Fibroblast of skin of left quadriceps (primary cell): ENCODE measurements around the gene MTMR11.
"Not testable (repeated sequence)": the region's sequence is repeated elsewhere in the genome, so short reads cannot be mapped to it uniquely, and the experiment has no call there.

ENCODE experiments used
- DNase-seq, 2 experiments: peaks; one replicate each; pipeline ENCODE4 v3.0.0-alpha.2; 2013; ENCODE audit warnings: low read depth in 2 of 2

MTMR11 gene

DNA sequence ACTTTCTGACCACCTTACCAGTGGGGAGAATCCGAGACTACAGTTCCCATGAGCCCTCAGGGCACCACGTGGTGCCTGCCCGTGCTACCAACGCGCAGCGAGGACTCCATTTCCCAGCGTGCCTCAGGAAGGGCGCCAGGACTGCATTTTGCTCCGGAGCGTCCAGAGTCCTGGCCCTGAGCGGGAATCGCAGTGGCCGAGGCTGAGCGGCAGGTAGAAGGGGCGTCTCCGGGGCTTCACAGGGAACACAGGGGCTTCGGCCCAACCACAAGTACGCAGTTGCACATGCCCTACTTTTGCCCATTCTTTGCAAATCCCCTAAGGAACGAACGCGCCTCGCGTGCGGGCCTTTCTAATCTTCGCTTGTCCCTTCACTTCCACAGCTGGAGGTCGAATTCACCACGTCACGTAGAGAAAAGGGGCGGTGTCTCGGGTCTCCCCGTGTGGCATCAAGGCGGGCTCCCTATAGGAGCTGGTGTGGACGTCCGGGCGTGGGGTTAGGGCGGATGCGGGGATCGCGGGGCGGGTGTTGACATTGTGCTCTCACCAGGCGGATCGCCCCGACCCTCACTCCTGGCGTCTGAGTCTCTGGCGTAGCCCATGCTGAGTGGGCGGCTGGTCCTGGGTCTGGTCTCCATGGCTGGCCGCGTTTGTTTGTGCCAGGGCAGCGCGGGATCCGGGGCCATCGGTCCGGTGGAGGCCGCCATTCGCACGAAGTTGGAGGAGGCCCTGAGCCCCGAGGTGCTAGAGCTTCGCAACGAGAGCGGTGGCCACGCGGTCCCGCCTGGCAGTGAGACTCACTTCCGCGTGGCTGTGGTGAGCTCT, 37.0 kb downstream of the MTMR11 start, which contains the start of gene BOLA1:
Gene BOLA1, plus strand, starts transcription at position 109 of the 825 bp plus-strand sequence. Its CDS starts 492 bp downstream, at position 601.
- peak; percentile 76 to 79 for DNase-seq

DNA sequence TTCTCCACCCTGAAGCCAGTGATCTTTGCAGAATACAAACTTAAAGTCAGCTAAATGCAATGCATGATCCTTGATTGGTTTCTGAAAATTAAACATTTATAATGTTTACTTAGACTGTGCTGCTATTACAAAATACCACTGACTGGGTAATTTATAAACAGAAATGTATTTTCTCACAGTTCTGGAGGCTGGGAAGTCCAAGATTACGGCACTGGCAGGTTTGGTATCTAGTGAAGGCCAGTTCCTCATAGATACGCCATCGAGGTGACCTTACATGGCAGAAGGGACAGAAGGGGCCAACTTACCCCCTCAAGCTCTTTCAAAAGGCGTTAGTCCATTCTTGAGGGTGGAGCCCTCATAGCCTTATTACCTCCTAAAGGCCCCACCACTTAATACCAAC, 40.1 kb downstream of the MTMR11 start:
- DNase-seq = no peak

DNA sequence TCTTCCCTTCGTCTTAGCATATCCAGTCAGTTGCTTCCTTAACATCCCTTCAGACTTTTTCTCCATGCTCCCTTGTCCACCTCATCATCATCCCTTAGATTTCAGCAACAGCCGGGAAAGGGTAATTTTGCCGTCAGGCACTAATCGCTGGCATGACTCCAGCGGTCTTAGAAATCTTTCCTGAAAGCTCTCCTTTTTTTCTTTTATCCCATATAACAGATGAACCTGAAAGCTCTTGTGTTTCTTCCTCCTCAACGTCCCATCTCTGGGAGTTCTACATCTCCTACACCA, 47.7 kb downstream of the MTMR11 start:
- DNase-seq = no peak

DNA sequence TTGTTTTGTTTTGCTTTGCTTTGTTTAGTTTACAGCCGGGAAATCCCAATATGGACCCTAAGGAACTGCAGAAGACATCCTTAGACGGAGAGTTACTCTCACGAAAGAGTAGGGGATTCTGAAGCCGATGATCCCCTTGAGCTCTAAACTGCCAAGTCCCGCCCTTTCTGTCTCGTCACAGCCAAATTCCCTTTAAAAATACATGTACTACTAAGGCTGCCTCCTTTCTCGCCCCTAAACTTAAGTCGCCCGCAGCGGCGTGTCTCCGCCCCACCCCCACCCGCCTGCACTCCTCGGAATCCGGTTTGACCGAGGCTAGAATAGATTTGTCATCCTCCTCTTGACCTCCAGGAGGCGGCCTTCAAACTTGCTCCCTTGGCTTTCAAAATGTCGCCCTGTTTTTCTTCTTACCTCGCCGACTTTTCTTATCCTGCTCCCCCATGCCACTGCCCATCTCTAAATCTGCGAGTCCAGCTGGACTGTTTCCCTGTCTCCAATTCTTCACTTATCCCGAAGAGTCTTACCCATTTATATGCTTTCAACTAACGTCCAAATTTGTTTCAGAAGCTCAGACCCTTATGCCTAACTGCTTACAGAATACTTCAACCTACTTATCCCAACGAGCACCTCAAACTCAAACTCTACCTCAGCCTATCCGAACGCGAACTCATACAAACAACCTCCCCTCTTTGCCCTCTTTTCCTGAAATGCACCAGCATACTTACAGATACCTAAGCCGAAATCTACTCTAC, 48.3 kb downstream of the MTMR11 start:
- DNase-seq = peak; percentile 78 to 79

DNA sequence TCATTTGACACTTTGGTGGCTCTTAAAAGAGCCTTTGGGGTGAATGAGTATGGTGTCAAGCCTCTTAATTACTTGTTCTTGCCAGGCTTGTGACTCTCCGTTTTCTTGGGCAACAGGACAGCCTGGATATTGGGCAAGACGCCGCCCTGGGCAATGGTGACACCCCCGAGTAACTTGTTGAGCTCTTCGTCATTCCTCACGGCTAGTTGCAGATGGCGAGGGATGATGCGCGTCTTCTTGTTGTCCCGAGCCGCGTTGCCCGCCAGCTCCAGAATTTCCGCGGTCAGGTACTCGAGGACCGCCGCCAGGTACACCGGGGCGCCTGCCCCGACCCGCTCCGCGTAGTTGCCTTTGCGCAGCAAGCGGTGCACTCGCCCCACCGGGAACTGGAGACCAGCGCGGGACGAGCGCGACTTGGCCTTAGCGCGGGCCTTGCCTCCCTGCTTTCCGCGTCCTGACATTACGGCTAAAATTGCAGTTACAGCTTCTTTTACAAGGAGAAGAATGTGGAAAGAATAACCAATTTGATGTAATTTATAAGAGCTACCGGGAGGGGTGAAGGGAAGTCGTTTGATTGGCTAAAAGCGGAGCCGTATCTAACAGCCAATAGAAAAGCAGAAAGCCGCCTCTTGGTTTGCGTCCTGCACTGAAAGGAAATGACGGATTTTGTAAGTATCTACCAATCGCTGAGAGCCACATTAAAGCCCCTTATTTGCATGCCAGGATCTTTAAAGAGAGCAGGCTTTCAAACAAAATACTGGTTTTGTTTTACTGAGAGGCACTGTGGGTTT, 49.0 kb downstream of the MTMR11 start:
- DNase-seq = peak; percentile 98

DNA sequence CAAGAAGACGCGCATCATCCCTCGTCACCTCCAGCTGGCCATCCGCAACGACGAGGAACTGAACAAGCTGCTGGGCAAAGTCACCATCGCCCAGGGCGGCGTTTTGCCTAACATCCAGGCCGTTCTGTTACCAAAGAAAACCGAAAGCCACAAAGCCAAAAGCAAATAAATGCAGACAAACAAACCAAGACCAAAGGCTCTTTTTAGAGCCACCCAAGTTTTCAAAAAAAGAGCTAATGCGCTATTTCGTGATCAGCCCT, 49.6 kb downstream of the MTMR11 start:
- not testable (repeated sequence) for DNase-seq

- DNase-seq = peak; percentile 99
Observed at GRCh38 chr1:149886396-149887195, 50.1 kb downstream of the MTMR11 start.

DNA sequence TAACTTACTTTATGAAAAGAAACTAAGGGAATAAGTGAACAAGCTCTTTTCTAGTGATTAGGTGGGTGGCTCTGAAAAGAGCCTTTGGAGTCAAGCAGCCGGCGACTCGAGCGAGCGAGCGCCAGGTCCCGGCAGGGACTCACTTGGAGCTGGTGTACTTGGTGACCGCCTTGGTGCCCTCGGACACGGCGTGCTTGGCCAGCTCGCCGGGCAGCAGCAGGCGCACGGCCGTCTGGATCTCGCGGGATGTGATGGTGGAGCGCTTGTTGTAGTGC, 50.6 kb downstream of the MTMR11 start:
- DNase-seq = not testable (repeated sequence)

DNA sequence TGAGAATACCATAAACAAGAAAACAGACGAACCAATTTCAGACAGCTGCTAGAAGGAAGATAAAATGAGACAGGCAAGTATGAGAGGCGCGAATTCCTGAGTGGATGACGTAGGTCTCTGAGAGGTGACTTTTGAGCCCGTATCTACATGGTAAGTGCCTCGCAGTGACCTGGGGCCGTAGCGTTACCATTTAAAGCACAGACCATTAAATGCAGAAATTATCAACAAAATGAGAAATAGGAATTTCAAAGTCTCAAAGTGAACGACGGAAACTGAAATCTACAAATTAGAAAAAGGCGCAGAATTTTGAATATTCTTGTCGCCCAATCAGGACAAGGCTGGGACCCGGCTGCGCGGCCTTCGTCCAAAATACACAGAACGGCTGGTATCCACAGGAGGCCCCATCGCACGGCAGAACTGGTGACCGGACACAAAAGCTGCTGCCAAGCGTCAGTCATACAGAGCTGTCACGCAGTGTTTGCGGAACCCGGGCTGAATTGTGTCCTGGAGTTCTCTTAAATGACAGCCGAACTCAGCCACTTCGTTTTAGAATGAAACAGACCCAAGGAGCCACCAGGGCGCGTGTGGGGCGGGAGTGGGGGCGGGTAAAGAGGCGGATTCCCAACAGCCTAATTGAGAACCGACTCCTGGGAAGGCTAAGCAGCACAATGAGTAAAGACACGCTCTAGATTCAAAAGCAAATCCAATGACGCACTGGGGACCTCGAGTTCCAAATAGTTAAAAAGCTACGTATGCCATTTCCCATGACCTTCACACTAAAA, 51.1 kb downstream of the MTMR11 start:
- DNase-seq = peak; percentile 49 to 50

- DNase-seq = no peak
Observed at GRCh38 chr1:149884433-149885338, 52.0 kb downstream of the MTMR11 start.

GRCh38 chr1:149883598-149884247, 53.0 kb downstream of the MTMR11 start:
- DNase-seq = no peak

- DNase-seq = no peak
Observed at GRCh38 chr1:149881876-149882275, 54.8 kb downstream of the MTMR11 start.

GRCh38 chr1:149879556-149879955, 57.1 kb downstream of the MTMR11 start:
- no peak for DNase-seq
